ENCODE measurements around the gene MED13L. TPM values are rescaled to one million over a fixed set of nuclear protein-coding genes. Genes with fewer than 3 reads are reported as not detected.

The MED13L gene
- total RNA-seq, 1 experiment from 2014 or later: 94.1 TPM

GRCh38 chr12:116246490-116247179 is 30.9 kb downstream of the MED13L start:
- ChIA-PET POLR2A (ENCODE audit: low non-redundant PET) (no interaction called here), CTCF (no interaction called here)
- intact Hi-C loops (cut with micrococcal nuclease; ENCODE audit: unreplicated experiment): no loop called here
- TF ChIP-seq EZH2 (IDR thresholded peaks at IDR 0.05; ENCODE audit: borderline replicate concordance, low read depth, low read length, poor library complexity, severe bottlenecking) (no peak), CTCF (conservative IDR thresholded peaks at IDR 0.05; ENCODE audit: low read depth, low read length) (no peak)
- peaks cover 27% of the 10 kb centered on the region for H3K9me3 ChIP-seq (ENCODE audit: low read depth, low read length, poor library complexity, severe bottlenecking)
- no peak for DNase-seq (ENCODE audit: low spot score)
- H3K36me3 ChIP-seq (ENCODE audit: insufficient read depth, low read length, poor library complexity, severe bottlenecking): no peaks in the 10 kb centered on the region
- H3K4me3 ChIP-seq (ENCODE audit: low read depth, low read length, poor library complexity, severe bottlenecking): no peak overlapping the region
- H3K27me3 ChIP-seq (replicated peaks; ENCODE audit: insufficient read depth, low read depth, low read length, poor library complexity): no peaks in the 10 kb centered on the region
- no TSS peak for BruUV-seq (replicated peaks)
- H3K4me1 ChIP-seq (ENCODE audit: insufficient read depth, low read length, poor library complexity, severe bottlenecking): peaks cover 31% of the 10 kb centered on the region
- H3K27ac ChIP-seq (ENCODE audit: low read depth, low read length, poor library complexity, severe bottlenecking): no peak overlapping the region

GRCh38 chr12:116245189-116245588 is 32.3 kb downstream of the MED13L start:
- BruUV-seq (replicated peaks): no TSS peak

GRCh38 chr12:116244474-116245090 is 32.9 kb downstream of the MED13L start:
- H3K27ac ChIP-seq (ENCODE audit: low read depth, low read length, poor library complexity, severe bottlenecking): no peak overlapping the region
- no peak for TF ChIP-seq CTCF (conservative IDR thresholded peaks at IDR 0.05; ENCODE audit: low read depth, low read length)
- no peak for TF ChIP-seq EZH2 (IDR thresholded peaks at IDR 0.05; ENCODE audit: borderline replicate concordance, low read depth, low read length, poor library complexity, severe bottlenecking)
- H3K4me1 ChIP-seq (ENCODE audit: insufficient read depth, low read length, poor library complexity, severe bottlenecking): peaks cover 37% of the 10 kb centered on the region
- no peaks in the 10 kb centered on the region for H3K27me3 ChIP-seq (replicated peaks; ENCODE audit: insufficient read depth, low read depth, low read length, poor library complexity)
- intact Hi-C loops (cut with micrococcal nuclease; ENCODE audit: unreplicated experiment): no loop called here
- no TSS peak for BruUV-seq (replicated peaks)
- no peaks in the 10 kb centered on the region for H3K36me3 ChIP-seq (ENCODE audit: insufficient read depth, low read length, poor library complexity, severe bottlenecking)
- H3K4me3 ChIP-seq (ENCODE audit: low read depth, low read length, poor library complexity, severe bottlenecking): no peak overlapping the region
- ChIA-PET POLR2A (ENCODE audit: low non-redundant PET) (no interaction called here), CTCF (no interaction called here)
- H3K9me3 ChIP-seq (ENCODE audit: low read depth, low read length, poor library complexity, severe bottlenecking): peaks cover 9% of the 10 kb centered on the region
- no peak for DNase-seq (ENCODE audit: low spot score)

More at GRCh38 chr12:116245189-116245588, 32.3 kb downstream of the MED13L start:
- TF ChIP-seq CTCF (conservative IDR thresholded peaks at IDR 0.05; ENCODE audit: low read depth, low read length) (no peak), EZH2 (IDR thresholded peaks at IDR 0.05; ENCODE audit: borderline replicate concordance, low read depth, low read length, poor library complexity, severe bottlenecking) (no peak)
- POLR2A ChIA-PET (ENCODE audit: low non-redundant PET): interaction anchor here (0.6 kb wide), 1 partner anchor 1634 kb away, joined by 5 read pairs; no protein-coding TSS in a partner anchor
- no peaks in the 10 kb centered on the region for H3K27me3 ChIP-seq (replicated peaks; ENCODE audit: insufficient read depth, low read depth, low read length, poor library complexity)
- peaks cover 35% of the 10 kb centered on the region for H3K4me1 ChIP-seq (ENCODE audit: insufficient read depth, low read length, poor library complexity, severe bottlenecking)
- no peak for DNase-seq (ENCODE audit: low spot score)
- H3K9me3 ChIP-seq (ENCODE audit: low read depth, low read length, poor library complexity, severe bottlenecking): peaks cover 15% of the 10 kb centered on the region
- H3K27ac ChIP-seq (ENCODE audit: low read depth, low read length, poor library complexity, severe bottlenecking): no peak overlapping the region
- CTCF ChIA-PET: no interaction called here
- no peak overlapping the region for H3K4me3 ChIP-seq (ENCODE audit: low read depth, low read length, poor library complexity, severe bottlenecking)
- no peaks in the 10 kb centered on the region for H3K36me3 ChIP-seq (ENCODE audit: insufficient read depth, low read length, poor library complexity, severe bottlenecking)
- intact Hi-C loops (cut with micrococcal nuclease; ENCODE audit: unreplicated experiment): no loop called here

Data from A673 (cell line).